Measurements from ENCODE around the gene ZIC1. TPM values are rescaled to one million over a fixed set of nuclear protein-coding genes. Genes with fewer than 3 reads are reported as not detected.

The ZIC1 gene
- not detected in 2 replicates for total RNA-seq (2021)
- Bru-seq, nascent RNA = not detected
- not detected for BruChase-seq, experiment 1, labeled RNA remaining after a 2-hour chase
- BruChase-seq, experiment 2, labeled RNA remaining after a 6-hour chase = not detected
- long read RNA-seq = 0 reads

- Histone ChIP-seq H3K9me3 (ENCODE audit: insufficient read depth, low read depth) (no peaks in the 10 kb centered on the region), H3K9me2 (ENCODE audit: insufficient read depth) (no peaks in the 10 kb centered on the region), H3K79me2 (ENCODE audit: low read depth) (no peaks in the 10 kb centered on the region), H3K27me3 (ENCODE audit: insufficient read depth, low read depth) (no peaks in the 10 kb centered on the region), H3F3A (ENCODE audit: insufficient read depth, low read depth) (no peaks in the 10 kb centered on the region), H3K4me3 (no peak within 1 kb of the TSS), H3K36me3 (ENCODE audit: low read depth) (no peaks in the 10 kb centered on the region), H3K27ac (no peak within 1 kb of the TSS), H2AFZ (no peak within 1 kb of the TSS), H3K4me1 (replicated peaks; ENCODE audit: insufficient read depth) (no peaks in the 10 kb centered on the region), H3K4me2 (no peak within 1 kb of the TSS), H4K20me1 (ENCODE audit: insufficient read depth) (no peaks in the 10 kb centered on the region)
- intact Hi-C loops (cut with micrococcal nuclease; ENCODE audit: unreplicated experiment) = no loop called here
- no peak for DNase-seq
- TF ChIP-seq CTCF (conservative IDR thresholded peaks at IDR 0.05) (no peak), EZH2 (IDR thresholded peaks at IDR 0.05; ENCODE audit: low read depth) (no peak)
- BruUV-seq (replicated peaks) = no TSS peak
- POLR2A ChIA-PET (ENCODE audit: unreplicated experiment) = no interaction called here
- CTCF ChIA-PET = no interaction called here
Observed at GRCh38 chr3:147409143-147410115, at the start of gene ZIC1. ZIC1 (plus strand) TSS chr3:147409365; CDS start chr3:147410113, 748 bp downstream.

GRCh38 chr3:147360051-147360439 lies 49.1 kb upstream of the ZIC1 start:
- Histone ChIP-seq H3K4me1 (replicated peaks; ENCODE audit: insufficient read depth) (no peaks in the 10 kb centered on the region), H2AFZ (no peak overlapping the region), H3K9me2 (ENCODE audit: insufficient read depth) (no peaks in the 10 kb centered on the region), H3K27me3 (ENCODE audit: insufficient read depth, low read depth) (no peaks in the 10 kb centered on the region), H3K4me3 (no peak overlapping the region), H3K36me3 (ENCODE audit: low read depth) (no peaks in the 10 kb centered on the region), H3F3A (ENCODE audit: insufficient read depth, low read depth) (no peaks in the 10 kb centered on the region), H4K20me1 (ENCODE audit: insufficient read depth) (no peaks in the 10 kb centered on the region), H3K79me2 (ENCODE audit: low read depth) (no peaks in the 10 kb centered on the region), H3K9me3 (ENCODE audit: insufficient read depth, low read depth) (no peaks in the 10 kb centered on the region), H3K4me2 (no peak overlapping the region), H3K27ac (no peak overlapping the region)
- no peak for DNase-seq
- no TSS peak for BruUV-seq (replicated peaks)
- ChIA-PET POLR2A (ENCODE audit: unreplicated experiment) (no interaction called here), CTCF (interaction anchor here (0.7 kb wide), 1 partner anchor 103 kb away, joined by 4 read pairs; no protein-coding TSS in a partner anchor)
- TF ChIP-seq EZH2 (IDR thresholded peaks at IDR 0.05; ENCODE audit: low read depth) (no peak), CTCF (conservative IDR thresholded peaks at IDR 0.05) (no peak)
- intact Hi-C loops (cut with micrococcal nuclease; ENCODE audit: unreplicated experiment) = loop anchor here (10.0 kb wide), 1 partner anchor 255 kb away; no protein-coding TSS in a partner anchor

DNA sequence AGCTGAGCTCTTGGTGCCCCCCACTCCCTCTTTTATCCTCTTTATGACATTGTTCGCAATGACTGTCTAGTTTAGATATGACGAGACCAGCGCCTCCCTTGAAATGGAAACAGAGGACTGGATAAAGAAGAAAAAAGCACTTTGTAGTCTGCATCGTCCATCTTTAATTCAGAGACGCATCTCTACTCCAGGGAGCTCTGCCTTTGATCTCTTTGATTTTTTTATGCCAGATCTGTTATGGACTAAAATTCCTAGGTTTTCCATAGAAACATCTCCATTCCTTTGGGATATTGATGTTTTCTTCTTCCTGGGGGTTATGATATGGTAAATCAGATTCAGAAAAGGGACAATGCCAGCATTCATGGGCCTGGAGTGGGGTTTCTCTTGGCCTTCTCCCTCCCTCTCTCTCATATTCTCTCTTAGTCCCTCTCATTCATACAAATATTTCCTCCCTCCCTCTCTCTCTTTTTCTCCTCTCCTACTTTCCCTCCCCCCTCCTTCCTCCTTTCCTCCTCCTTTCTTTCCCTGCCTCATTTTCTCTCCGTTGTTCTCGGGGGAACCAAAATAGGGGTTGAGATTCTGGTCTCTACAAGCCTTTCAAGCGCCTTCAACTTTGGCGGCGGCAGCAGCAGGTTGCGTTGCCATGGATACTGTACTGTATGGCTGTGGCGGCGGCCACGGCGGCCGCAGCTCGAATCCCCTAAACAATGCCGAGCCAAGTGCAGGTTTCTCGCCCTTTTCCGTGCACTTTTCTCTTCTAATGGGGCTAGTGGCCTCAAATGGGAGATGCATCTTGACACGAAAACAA lies 48.3 kb upstream of the ZIC1 start:
- ChIA-PET POLR2A (ENCODE audit: unreplicated experiment) (no interaction called here), CTCF (interaction anchor here (0.7 kb wide), 2 partner anchors 103 to 393 kb away, joined by 3 to 4 read pairs; no protein-coding TSS in a partner anchor)

More for the DNA sequence above, 48.3 kb upstream of the ZIC1 start:
- Histone ChIP-seq H3K9me2 (ENCODE audit: insufficient read depth) (no peaks in the 10 kb centered on the region), H3F3A (ENCODE audit: insufficient read depth, low read depth) (no peaks in the 10 kb centered on the region), H3K4me2 (no peak overlapping the region), H3K27me3 (ENCODE audit: insufficient read depth, low read depth) (no peaks in the 10 kb centered on the region), H2AFZ (no peak overlapping the region), H3K4me3 (no peak overlapping the region), H3K27ac (no peak overlapping the region), H3K36me3 (ENCODE audit: low read depth) (no peaks in the 10 kb centered on the region), H3K9me3 (ENCODE audit: insufficient read depth, low read depth) (no peaks in the 10 kb centered on the region), H3K4me1 (replicated peaks; ENCODE audit: insufficient read depth) (no peaks in the 10 kb centered on the region), H4K20me1 (ENCODE audit: insufficient read depth) (no peaks in the 10 kb centered on the region), H3K79me2 (ENCODE audit: low read depth) (no peaks in the 10 kb centered on the region)
- DNase-seq = no peak
- BruUV-seq (replicated peaks) = no TSS peak
- no peak for TF ChIP-seq EZH2 (IDR thresholded peaks at IDR 0.05; ENCODE audit: low read depth)
- no peak for TF ChIP-seq CTCF (conservative IDR thresholded peaks at IDR 0.05)
- intact Hi-C loops (cut with micrococcal nuclease; ENCODE audit: unreplicated experiment) = loop anchor here (10.0 kb wide), 1 partner anchor 254 kb away; no protein-coding TSS in a partner anchor

Data from PC-9 (cell line).